ENCODE data around the gene ZNF784.

ZNF784 gene

GRCh38 chr19:55602104-55603001 lies 22.0 kb downstream of the ZNF784 start:
- DNase-seq (ENCODE audit: low spot score), result no peak

GRCh38 chr19:55601084-55601483 lies 23.3 kb downstream of the ZNF784 start:
- no peak for DNase-seq (ENCODE audit: low spot score)

DNA sequence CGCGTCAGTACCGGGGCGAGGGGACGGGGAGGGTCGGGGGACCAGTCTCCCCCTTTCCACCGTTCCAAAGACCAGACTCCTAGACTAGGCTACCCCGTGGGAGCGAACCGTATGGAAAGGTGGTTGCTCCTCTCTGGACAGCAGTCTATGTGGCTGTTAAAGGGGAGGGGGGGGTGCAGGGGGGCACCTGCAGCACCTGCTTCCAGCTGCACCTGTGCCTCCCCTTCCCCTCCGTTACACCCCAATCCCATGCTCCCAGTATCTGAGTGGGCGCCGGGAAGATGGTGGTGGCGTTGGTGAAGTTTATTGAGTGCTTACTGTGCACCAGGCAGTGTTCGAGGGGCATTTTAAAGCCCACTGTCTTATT lies 23.7 kb downstream of the ZNF784 start:
- no peak for DNase-seq (ENCODE audit: low spot score)

DNA sequence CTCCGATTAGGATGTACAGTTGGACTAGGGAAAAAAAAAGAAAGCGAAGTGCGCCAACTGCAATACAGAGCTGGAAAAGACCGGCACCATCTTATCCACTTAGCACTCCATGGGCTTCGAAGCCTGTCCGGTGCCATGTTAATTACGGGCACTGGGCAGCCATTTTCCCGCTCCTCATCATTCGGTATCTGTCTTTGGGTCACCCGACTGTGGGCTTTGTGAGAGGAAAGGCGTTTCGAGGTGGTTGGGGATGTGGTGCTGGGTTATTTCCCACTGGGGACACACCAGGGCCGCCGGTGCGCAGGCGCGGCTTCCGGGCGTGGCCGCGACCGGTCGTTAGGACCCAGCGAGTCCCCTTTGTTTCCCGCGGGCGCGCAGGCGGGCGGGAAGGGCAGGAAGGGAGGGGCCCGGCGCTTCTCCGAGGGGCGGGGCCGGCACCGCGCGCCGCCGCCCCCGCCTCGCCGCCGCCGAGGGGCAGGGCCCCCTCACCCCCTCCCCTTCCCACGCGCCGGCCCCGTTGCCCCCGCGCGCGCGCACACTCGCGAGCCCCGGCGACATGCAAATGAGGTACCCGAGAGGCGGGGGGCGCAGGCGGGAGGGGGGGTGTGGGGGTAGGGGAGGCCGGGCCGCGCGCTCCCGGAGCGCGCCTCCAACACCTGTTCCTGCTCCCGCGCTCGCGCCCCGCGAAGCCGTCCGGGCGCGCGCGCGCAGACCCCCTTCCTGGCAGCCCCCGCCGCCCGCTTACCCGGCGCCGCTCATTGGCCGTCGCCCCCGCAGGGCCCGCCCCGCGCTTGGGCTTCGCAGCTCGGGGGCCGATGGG lies 24.3 kb downstream of the ZNF784 start, which contains the start of gene ZNF524:
Gene ZNF524 (plus strand): TSS at position 447 of the 820 bp plus-strand sequence. CDS start 1,825 bp downstream, outside the sequence.
- peak; percentile 89 for DNase-seq (ENCODE audit: low spot score)

DNA sequence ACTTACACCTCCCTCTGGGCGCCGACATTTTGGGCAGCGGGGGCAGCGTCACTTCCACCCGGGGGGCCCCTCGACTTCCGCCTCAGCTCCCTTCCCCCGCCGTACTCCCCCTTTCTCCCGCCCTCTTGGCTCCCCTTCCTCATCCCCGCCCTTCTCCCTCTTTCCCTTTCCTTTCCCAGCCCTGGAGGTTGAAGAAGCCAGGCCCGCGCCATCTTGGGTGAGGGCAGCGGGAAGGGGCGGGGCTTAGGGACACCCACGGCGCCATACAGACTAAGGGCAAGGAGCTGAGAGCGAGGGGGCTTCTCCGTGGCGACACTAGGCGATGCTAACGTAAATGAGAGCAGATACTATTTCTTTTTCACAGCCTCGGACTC lies 24.9 kb downstream of the ZNF784 start, which contains the start of gene FIZ1:
Gene FIZ1 (minus strand): TSS at position 50 of the 374 bp plus-strand sequence. CDS start 1,652 bp downstream, outside the sequence.
- peak; percentile 97 for DNase-seq (ENCODE audit: low spot score)

- DNase-seq (ENCODE audit: low spot score), result peak; percentile 93
Observed at GRCh38 chr19:55598719-55599467, 25.5 kb downstream of the ZNF784 start.

- DNase-seq (ENCODE audit: low spot score), result no peak
Observed at GRCh38 chr19:55598034-55598433, 26.3 kb downstream of the ZNF784 start.

GRCh38 chr19:55597501-55597921 lies 26.9 kb downstream of the ZNF784 start:
- no peak for DNase-seq (ENCODE audit: low spot score)

DNA sequence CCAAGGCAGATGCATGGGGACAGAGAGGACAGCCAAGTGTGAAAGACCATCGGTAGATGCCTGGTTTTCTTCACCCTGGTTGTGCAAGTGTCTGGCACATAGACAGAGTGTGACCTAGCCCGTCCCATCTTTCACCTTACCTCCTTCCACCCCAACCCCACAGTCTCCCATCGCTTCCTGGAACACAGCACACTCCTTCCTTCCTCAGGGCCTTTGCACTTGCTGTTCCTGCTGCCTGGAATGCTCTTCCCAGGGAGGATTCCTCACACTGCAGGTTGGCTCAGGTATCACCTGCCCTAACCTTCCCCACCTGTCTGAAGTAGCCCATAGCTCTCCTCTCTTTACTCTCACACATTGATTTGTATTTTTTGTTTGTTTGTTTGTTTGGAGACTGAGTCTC lies 28.1 kb downstream of the ZNF784 start:
- no peak for DNase-seq (ENCODE audit: low spot score)

DNA sequence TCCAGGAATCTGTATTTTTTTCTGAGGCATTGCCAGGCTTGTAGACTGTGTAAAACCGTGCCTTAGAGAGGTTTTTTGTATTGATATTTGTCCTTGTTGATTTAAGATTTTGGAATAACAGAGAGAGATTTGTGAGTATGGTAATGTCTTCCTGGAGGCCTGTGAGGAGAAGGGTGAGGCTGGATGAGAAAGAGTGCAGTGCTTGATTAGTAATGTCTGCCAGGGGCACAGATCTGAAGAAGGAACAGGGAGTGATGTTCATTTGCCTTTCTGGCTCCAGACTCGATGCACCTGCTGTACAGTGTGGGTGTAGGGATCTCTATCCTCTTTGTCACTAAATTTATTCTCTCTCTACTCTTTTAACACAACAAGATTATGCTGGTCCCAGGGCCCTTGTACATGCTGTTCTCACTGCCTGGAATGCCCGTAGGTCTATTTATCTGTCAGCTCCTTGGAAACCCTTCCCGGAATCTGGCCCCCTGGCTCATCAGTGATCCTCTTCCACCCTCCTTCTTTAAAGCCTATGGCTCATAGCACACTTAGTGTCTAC lies 29.3 kb downstream of the ZNF784 start:
- DNase-seq (ENCODE audit: low spot score), result no peak

DNA sequence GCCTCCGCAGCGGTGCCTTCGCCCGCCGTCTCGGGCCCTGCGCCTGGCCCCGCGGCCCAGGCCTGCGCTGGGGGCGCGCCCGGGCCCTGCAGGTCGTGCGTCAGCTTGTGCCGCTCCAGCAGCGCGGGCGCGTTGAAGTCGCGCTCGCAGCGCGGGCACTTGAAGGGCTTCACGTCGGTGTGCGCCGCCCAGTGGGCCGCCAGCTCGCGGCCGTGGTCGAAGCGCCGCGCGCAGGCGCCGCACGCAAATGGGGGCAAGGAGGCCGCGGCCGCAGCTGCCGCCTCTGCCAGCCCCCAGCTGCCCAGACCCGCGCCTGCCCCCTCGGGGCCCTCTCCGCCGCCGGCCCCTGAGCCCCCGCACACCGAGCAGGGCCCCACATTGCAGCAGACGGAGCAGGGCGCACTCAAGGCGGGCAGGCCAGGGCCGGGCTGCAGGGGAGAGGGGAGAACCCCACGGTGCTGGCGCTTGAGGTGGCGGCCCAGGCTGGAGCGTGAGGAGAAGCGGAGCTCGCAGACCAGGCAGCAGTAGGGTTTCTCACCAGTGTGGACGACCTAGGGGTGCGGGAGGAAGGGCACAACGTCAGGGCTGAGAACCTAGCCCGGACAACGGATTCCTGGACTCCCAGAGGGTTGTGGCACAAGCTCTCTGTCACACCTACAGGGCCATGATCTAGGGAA lies 31.1 kb downstream of the ZNF784 start:
- no peak for DNase-seq (ENCODE audit: low spot score)

DNA sequence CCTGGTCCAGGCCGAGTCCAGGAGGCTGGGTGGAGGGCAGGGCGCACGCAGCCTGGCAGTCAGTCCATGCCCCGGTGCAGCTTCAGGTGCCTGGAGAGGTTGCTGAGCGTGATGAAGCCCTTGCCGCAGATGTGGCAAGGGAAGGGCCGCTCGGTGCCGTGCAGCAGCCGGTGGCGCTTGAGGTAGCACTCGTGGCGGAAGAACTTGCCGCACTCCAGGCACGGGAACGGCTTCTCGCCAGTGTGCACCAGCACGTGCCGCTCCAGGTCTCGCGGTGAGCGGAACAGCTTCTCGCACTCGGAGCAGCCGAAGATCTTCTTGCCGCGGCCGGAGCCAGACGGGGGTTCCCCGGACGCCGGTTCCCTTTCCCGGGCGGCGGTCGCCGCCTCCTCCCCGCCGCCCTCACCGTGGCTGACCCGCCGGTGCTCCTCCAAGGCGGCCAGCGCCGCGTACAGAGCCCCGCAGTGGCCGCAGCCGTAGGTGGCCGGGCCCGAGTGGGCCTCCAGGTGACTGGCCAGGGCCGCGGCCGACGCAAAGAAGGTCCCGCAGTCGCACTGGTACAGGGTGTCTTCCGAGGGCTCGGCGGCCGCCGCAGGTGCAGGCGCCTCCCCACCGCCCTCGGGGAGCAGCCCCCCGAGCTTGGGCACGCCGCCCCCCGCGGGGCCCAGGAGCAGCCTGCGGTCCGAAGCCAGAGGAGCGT lies 31.8 kb downstream of the ZNF784 start:
- DNase-seq (ENCODE audit: low spot score), result no peak

GRCh38 chr19:55591555-55591954 lies 32.8 kb downstream of the ZNF784 start:
- no peak for DNase-seq (ENCODE audit: low spot score)

- DNase-seq (ENCODE audit: low spot score), result peak; percentile 13
Observed at GRCh38 chr19:55590617-55591016, 33.7 kb downstream of the ZNF784 start.

- DNase-seq (ENCODE audit: low spot score), result no peak
Observed at GRCh38 chr19:55590109-55590508, 34.3 kb downstream of the ZNF784 start.

DNA sequence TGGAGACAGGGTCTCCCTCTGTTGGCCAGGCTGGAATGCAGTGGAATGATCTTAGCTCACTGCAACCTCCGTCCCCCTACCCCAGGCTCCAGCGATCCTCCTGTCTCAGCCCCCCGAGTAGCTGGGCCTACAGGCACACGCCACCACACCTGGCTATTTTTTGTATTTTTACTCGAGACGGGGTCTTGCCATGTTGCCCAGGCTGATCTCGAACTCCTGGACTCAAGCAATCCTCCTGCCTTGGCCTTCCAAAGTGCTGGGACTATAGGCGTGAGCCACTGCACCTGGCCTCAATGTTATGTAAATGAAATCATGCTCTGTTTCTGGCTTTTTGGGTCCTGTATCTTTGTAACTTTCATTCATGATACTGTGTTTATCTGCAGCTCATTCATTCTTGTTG lies 35.6 kb downstream of the ZNF784 start:
- DNase-seq (ENCODE audit: low spot score), result no peak

DNA sequence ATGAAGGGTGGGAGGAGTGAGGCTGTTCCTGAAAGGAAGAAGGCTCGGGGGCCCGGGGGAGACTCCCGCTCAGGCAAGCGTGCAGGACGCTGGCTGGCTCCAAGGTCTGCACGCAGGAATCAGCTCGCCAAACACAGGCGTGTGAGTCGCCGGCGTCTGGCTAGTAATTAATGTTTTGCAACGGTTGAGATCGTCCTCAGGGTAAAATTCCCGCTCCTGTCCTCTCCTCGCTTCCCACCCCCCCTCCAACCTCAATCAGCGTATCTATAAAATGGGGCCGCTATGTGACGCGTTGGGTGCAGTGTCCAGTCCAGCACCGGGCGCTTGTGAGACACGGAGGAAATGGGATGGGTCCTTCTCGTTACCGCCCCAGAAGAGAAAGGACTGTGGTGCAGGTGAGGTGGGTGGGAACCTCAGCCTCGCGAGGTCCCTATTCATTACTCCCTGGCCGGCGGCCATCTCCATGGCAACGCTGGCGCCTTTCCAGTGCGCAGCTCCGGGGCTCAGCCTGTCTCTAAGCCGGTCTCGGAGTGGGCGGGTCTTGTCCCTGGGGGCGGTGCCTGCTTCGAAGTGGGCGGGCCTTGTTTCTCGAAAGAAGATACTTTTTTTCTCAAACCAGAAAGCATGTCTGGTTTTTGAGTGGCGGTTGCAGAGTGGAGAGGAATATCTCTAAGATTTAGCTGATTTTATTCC lies 37.2 kb downstream of the ZNF784 start:
- peak; percentile 92 for DNase-seq (ENCODE audit: low spot score)

- no peak for DNase-seq (ENCODE audit: low spot score)
Observed at GRCh38 chr19:55585658-55586339, 38.6 kb downstream of the ZNF784 start.

- no peak for DNase-seq (ENCODE audit: low spot score)
Observed at GRCh38 chr19:55584871-55585270, 39.5 kb downstream of the ZNF784 start.
